GM13976 (cell line): ENCODE data around the gene MEDAG.

Experiments used
- DNase-seq: peaks from one replicate; pipeline ENCODE4 v3.0.0; 2012; ENCODE audit warnings: low spot score
- CTCF ChIP-seq: IDR thresholded peaks from 2 replicates; pipeline ENCODE4 v1.5.1; 2012; ENCODE audit warnings: borderline replicate concordance, mild to moderate bottlenecking; ENCODE audit not compliant: insufficient read depth; ENCODE audit errors: extremely low read depth, missing control alignments, control extremely low read depth
- in situ Hi-C: fragments of 300-500 bp; cut with MboI; formaldehyde crosslinking; loops from one replicate; pipeline ENCODE4 v1.12.0; 2022; ENCODE audit warnings: low sequenced_read_pairs, mixed read lengths, inconsistent platforms; ENCODE audit not compliant: unreplicated experiment

MEDAG gene

GRCh38 chr13:30906411-30907051, 460 bp downstream of the MEDAG start:
- no peak for TF ChIP-seq CTCF
- in situ Hi-C loops = no loop called here
- no peak for DNase-seq

- in situ Hi-C loops = no loop called here
- DNase-seq = no peak
- TF ChIP-seq CTCF = no peak
These were observed 1.2 kb downstream of the MEDAG start for GRCh38 chr13:30907121-30907861.

- in situ Hi-C loops = no loop called here
- DNase-seq = no peak
- no peak for TF ChIP-seq CTCF
These were observed 2.4 kb downstream of the MEDAG start for GRCh38 chr13:30908416-30908980.

- DNase-seq = no peak
- TF ChIP-seq CTCF = no peak
- in situ Hi-C loops = no loop called here
These were observed 4.6 kb downstream of the MEDAG start for GRCh38 chr13:30910676-30911075.

- in situ Hi-C loops = no loop called here
- no peak for TF ChIP-seq CTCF
- no peak for DNase-seq
These were observed 9.8 kb downstream of the MEDAG start for GRCh38 chr13:30915691-30916541.

- in situ Hi-C loops = no loop called here
- no peak for TF ChIP-seq CTCF
- no peak for DNase-seq
These were observed 10.9 kb downstream of the MEDAG start for GRCh38 chr13:30916991-30917390.
